OCI-LY1 (cell line): ENCODE results near the gene MYOCOS.

Experiments
- CTCF ChIP-seq: fragments of 200-600 bp; sonication (generic), shearing (Covaris generic); IDR thresholded peaks from 2 replicates; pipeline ENCODE4 v1.5.1; 2017; ENCODE audit warnings: mild to moderate bottlenecking, antibody characterized with exemption, low read length, moderate library complexity, mixed read lengths
- EZH2 ChIP-seq: fragments of 200-600 bp; sonication (generic), shearing (Covaris generic); IDR thresholded peaks from 2 replicates; pipeline ENCODE4 v1.8.0; 2017; ENCODE audit warnings: borderline replicate concordance, mixed run types, mild to moderate bottlenecking, antibody characterized with exemption, low read length, moderate library complexity, mixed read lengths

- no peak for TF ChIP-seq EZH2
- TF ChIP-seq CTCF, result no peak
These were observed 41.2 kb downstream of the MYOCOS start for GRCh38 chr1:171663036-171663853.
